Measurements from ENCODE around the gene BRCA1.

- TF ChIP-seq CTCF (IDR thresholded peaks at IDR 0.05; ENCODE audit: insufficient read depth, low read length) (no peak), POLR2AphosphoS5 (IDR thresholded peaks at IDR 0.05; ENCODE audit: low read depth) (no peak), GABPA (IDR thresholded peaks at IDR 0.05; ENCODE audit: low read depth) (no peak), REST (IDR thresholded peaks at IDR 0.05; ENCODE audit: insufficient replicate concordance, low read depth) (no peak)
Observed at GRCh38 chr17:43092901-43093300, 32.3 kb downstream of the BRCA1 start.
